ENCODE data around the gene RBM7.
A peak's percentile ranks its signal among the peaks of the same experiment; 100 is the strongest.

The RBM7 gene

GRCh38 chr11:114400216-114400914 is at the start of gene RBM7, which contains the start of gene C11orf71:
RBM7 (plus strand) TSS chr11:114400666; CDS start chr11:114400672, 6 bp downstream.
C11orf71 (minus strand) TSS chr11:114400511; CDS start chr11:114400331, 180 bp downstream.
- DNase-seq: peak; percentile 99

- no peak for DNase-seq
Measured at GRCh38 chr11:114353443-114353842, 47.0 kb upstream of the RBM7 start.

- no peak for DNase-seq
Measured at GRCh38 chr11:114354076-114354475, 46.4 kb upstream of the RBM7 start.

GRCh38 chr11:114358716-114359115 is 41.8 kb upstream of the RBM7 start:
- DNase-seq: no peak

GRCh38 chr11:114359342-114359741 is 41.1 kb upstream of the RBM7 start:
- no peak for DNase-seq

- DNase-seq: no peak
Measured at GRCh38 chr11:114362326-114362725, 38.1 kb upstream of the RBM7 start.

GRCh38 chr11:114362958-114363357 is 37.5 kb upstream of the RBM7 start:
- DNase-seq: no peak

- no peak for DNase-seq
Measured at GRCh38 chr11:114366331-114367243, 33.9 kb upstream of the RBM7 start.

GRCh38 chr11:114367244-114367957 is 33.1 kb upstream of the RBM7 start:
- no peak for DNase-seq

GRCh38 chr11:114368918-114369680 is 31.4 kb upstream of the RBM7 start:
- no peak for DNase-seq

- no peak for DNase-seq
Measured at GRCh38 chr11:114375052-114375451, 25.4 kb upstream of the RBM7 start.

- DNase-seq: no peak
Measured at GRCh38 chr11:114377612-114378267, 22.7 kb upstream of the RBM7 start.

- no peak for DNase-seq
Measured at GRCh38 chr11:114379394-114380069, 20.9 kb upstream of the RBM7 start.

- DNase-seq: no peak
Measured at GRCh38 chr11:114382509-114382908, 18.0 kb upstream of the RBM7 start.

GRCh38 chr11:114384487-114384886 is 16.0 kb upstream of the RBM7 start:
- no peak for DNase-seq

- DNase-seq: no peak
Measured at GRCh38 chr11:114386131-114386530, 14.3 kb upstream of the RBM7 start.

- no peak for DNase-seq
Measured at GRCh38 chr11:114386545-114386944, 13.9 kb upstream of the RBM7 start.

- DNase-seq: no peak
Measured at GRCh38 chr11:114392735-114393667, 7.5 kb upstream of the RBM7 start.

GRCh38 chr11:114395736-114396135 is 4.7 kb upstream of the RBM7 start:
- no peak for DNase-seq

- DNase-seq: no peak
Measured at GRCh38 chr11:114396916-114397315, 3.5 kb upstream of the RBM7 start.
